GM21619 (cell line): Measurements from ENCODE around the gene SHH.
"Not testable (repeated sequence)": the region's sequence is repeated elsewhere in the genome, so short reads cannot be mapped to it uniquely, and the experiment has no call there.

Experiments
- ATAC-seq: cut with Tn5 transposase; IDR thresholded peaks from one replicate; pipeline ENCODE4 v1.9.1; 2021; ENCODE audit not compliant: unreplicated experiment

Gene SHH

GRCh38 chr7:155820788-155821187, 8.5 kb upstream of the SHH start:
- no peak for ATAC-seq

GRCh38 chr7:155820246-155820645, 8.0 kb upstream of the SHH start:
- no peak for ATAC-seq

GRCh38 chr7:155819186-155819585, 6.9 kb upstream of the SHH start:
- no peak for ATAC-seq

GRCh38 chr7:155818820-155819168, 6.5 kb upstream of the SHH start:
- no peak for ATAC-seq

- no peak for ATAC-seq
Measured at GRCh38 chr7:155818154-155818819, 6.0 kb upstream of the SHH start.

GRCh38 chr7:155817515-155817914, 5.3 kb upstream of the SHH start:
- ATAC-seq: not testable (repeated sequence)

GRCh38 chr7:155816996-155817395, 4.7 kb upstream of the SHH start:
- no peak for ATAC-seq

GRCh38 chr7:155816192-155816508, 3.9 kb upstream of the SHH start:
- no peak for ATAC-seq

GRCh38 chr7:155815332-155816191, 3.3 kb upstream of the SHH start:
- peak; percentile 85 for ATAC-seq

GRCh38 chr7:155814316-155815276, 2.3 kb upstream of the SHH start:
- ATAC-seq: no peak

- no peak for ATAC-seq
Measured at GRCh38 chr7:155813546-155814315, 1.5 kb upstream of the SHH start.

GRCh38 chr7:155813125-155813524, 862 bp upstream of the SHH start:
- no peak for ATAC-seq

GRCh38 chr7:155811560-155811894, 736 bp downstream of the SHH start:
- ATAC-seq: no peak

- no peak for ATAC-seq
Measured at GRCh38 chr7:155810770-155811559, 1.3 kb downstream of the SHH start.

- no peak for ATAC-seq
Measured at GRCh38 chr7:155809947-155810769, 2.1 kb downstream of the SHH start.

GRCh38 chr7:155809332-155809946, 2.8 kb downstream of the SHH start:
- ATAC-seq: no peak

- peak; percentile 43 for ATAC-seq
Measured at GRCh38 chr7:155808549-155809331, 3.5 kb downstream of the SHH start.
